DMS79 treated with DMSO at 0.1 percent for 48 hours (cell line): ENCODE measurements around the gene SKIC8.

Source experiments
- DNase-seq: peaks from one replicate; lab custom pipeline; 2025; lab: John Stamatoyannopoulos, UW

SKIC8 gene

GRCh38 chr15:78321786-78322185, 22.4 kb upstream of the SKIC8 start:
- no peak for DNase-seq

GRCh38 chr15:78321041-78321570, 21.7 kb upstream of the SKIC8 start:
- no peak for DNase-seq

- no peak for DNase-seq
These were observed 20.8 kb upstream of the SKIC8 start for GRCh38 chr15:78320183-78320582.

GRCh38 chr15:78319588-78319987, 20.2 kb upstream of the SKIC8 start:
- DNase-seq: no peak

GRCh38 chr15:78317145-78317836, 17.9 kb upstream of the SKIC8 start:
- DNase-seq: no peak

GRCh38 chr15:78316283-78317083, 17.1 kb upstream of the SKIC8 start:
- no peak for DNase-seq

GRCh38 chr15:78315686-78316282, 16.4 kb upstream of the SKIC8 start:
- DNase-seq: no peak

- DNase-seq: no peak
These were observed 14.8 kb upstream of the SKIC8 start for GRCh38 chr15:78314181-78314581.

- DNase-seq: no peak
These were observed 14.0 kb upstream of the SKIC8 start for GRCh38 chr15:78313383-78313782.

GRCh38 chr15:78312957-78313356, 13.5 kb upstream of the SKIC8 start:
- DNase-seq: no peak

GRCh38 chr15:78312536-78312935, 13.1 kb upstream of the SKIC8 start:
- DNase-seq: no peak

- no peak for DNase-seq
These were observed 11.9 kb upstream of the SKIC8 start for GRCh38 chr15:78311292-78311691.

- peak; percentile 11 for DNase-seq
These were observed 9.1 kb upstream of the SKIC8 start for GRCh38 chr15:78308422-78309032.

- no peak for DNase-seq
These were observed 8.6 kb upstream of the SKIC8 start for GRCh38 chr15:78307976-78308375.

GRCh38 chr15:78306176-78306774, 6.9 kb upstream of the SKIC8 start:
- no peak for DNase-seq

- no peak for DNase-seq
These were observed 5.0 kb upstream of the SKIC8 start for GRCh38 chr15:78304216-78305066.

GRCh38 chr15:78302579-78303312, 3.3 kb upstream of the SKIC8 start:
- DNase-seq: no peak

- no peak for DNase-seq
These were observed 2.4 kb upstream of the SKIC8 start for GRCh38 chr15:78301828-78302227.

- no peak for DNase-seq
These were observed 1.9 kb upstream of the SKIC8 start for GRCh38 chr15:78301326-78301725.

GRCh38 chr15:78292219-78292618, 7.2 kb downstream of the SKIC8 start:
- DNase-seq: no peak
